D721Med (cell line): ENCODE measurements around the gene PLEKHH1.

Experiments used
- DNase-seq: peaks from one replicate; pipeline ENCODE4 v3.0.0; 2011; ENCODE audit warnings: low spot score; ENCODE audit not compliant: insufficient read length
- FAIRE-seq: peaks from 2 replicates; lab custom pipeline; 2011; peaks lifted over from hg19 to GRCh38; lab: Jason Lieb, UNC
- CTCF ChIP-seq: IDR thresholded peaks from 2 replicates; pipeline ENCODE4 v1.5.1; 2012; ENCODE audit warnings: mild to moderate bottlenecking, control low read depth; ENCODE audit not compliant: insufficient read depth; ENCODE audit errors: missing control alignments

Gene PLEKHH1

GRCh38 chr14:67569011-67569650, 36.0 kb downstream of the PLEKHH1 start:
- FAIRE-seq (no peak), DNase-seq (no peak)
- no peak for TF ChIP-seq CTCF

GRCh38 chr14:67569651-67570290, 36.7 kb downstream of the PLEKHH1 start:
- TF ChIP-seq CTCF: no peak
- FAIRE-seq (no peak), DNase-seq (no peak)

- DNase-seq: no peak
- FAIRE-seq: no peak
- no peak for TF ChIP-seq CTCF
Observed at GRCh38 chr14:67570453-67570852, 37.4 kb downstream of the PLEKHH1 start.

- DNase-seq: peak; percentile 69
- FAIRE-seq: no peak
- TF ChIP-seq CTCF: peak; percentile 96
Observed at GRCh38 chr14:67571275-67571990, 38.3 kb downstream of the PLEKHH1 start.

GRCh38 chr14:67571991-67572323, 38.9 kb downstream of the PLEKHH1 start:
- DNase-seq (no peak), FAIRE-seq (no peak)
- no peak for TF ChIP-seq CTCF

GRCh38 chr14:67572608-67573007, 39.5 kb downstream of the PLEKHH1 start:
- TF ChIP-seq CTCF: no peak
- DNase-seq (no peak), FAIRE-seq (no peak)
